ENCODE data around the gene TPO. TPM values are rescaled to one million over a fixed set of nuclear protein-coding genes. Genes with fewer than 3 reads are reported as not detected.

The TPO gene
- total RNA-seq, 1 experiment from 2014 or later: not detected

DNA sequence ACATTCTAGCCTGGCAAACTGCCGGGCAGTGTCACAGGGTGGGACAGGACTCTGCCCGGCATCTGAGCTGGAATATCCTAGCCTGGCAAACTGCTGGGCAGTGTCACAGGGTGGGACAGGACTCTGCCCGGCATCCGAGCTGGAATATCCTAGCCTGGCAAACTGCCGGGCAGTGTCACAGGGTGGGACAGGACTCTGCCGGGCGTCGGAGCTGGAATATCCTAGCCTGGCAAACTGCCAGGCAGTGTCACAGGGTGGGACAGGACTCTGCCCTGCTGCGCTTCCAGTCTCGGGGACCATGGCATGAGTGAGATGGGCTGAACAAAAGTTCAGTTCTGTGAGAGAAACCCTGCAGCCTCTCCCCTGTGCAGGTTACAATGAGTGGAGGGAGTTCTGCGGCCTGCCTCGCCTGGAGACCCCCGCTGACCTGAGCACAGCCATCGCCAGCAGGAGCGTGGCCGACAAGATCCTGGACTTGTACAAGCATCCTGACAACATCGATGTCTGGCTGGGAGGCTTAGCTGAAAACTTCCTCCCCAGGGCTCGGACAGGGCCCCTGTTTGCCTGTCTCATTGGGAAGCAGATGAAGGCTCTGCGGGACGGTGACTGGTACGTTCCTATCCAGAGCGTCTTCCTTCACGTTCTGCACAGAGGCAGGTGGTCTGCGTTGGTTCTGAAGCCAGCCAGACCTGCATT is 80.3 kb downstream of the TPO start:
- H3K4me2 ChIP-seq (ENCODE audit: insufficient read depth, insufficient read length, low read length): no peak overlapping the region
- no peak overlapping the region for H3K27ac ChIP-seq (ENCODE audit: insufficient read length, low read depth, low read length)
- no peak overlapping the region for H3T11ph ChIP-seq (ENCODE audit: low read length)
- no peaks in the 10 kb centered on the region for H3K79me1 ChIP-seq (ENCODE audit: insufficient read depth, low read depth, low read length, poor library complexity, severe bottlenecking)
- no peak overlapping the region for H3K56ac ChIP-seq (ENCODE audit: insufficient read length, low read depth, low read length)
- H3K27me3 Mint-ChIP-seq (ENCODE audit: low read depth): no peaks in the 10 kb centered on the region
- no peak overlapping the region for H4K91ac ChIP-seq (ENCODE audit: insufficient read length, low read depth, low read length)
- no peak overlapping the region for H3K18ac ChIP-seq (ENCODE audit: insufficient read length, low read depth, low read length)
- H3K4me1 ChIP-seq (ENCODE audit: insufficient read depth, low read length): no peaks in the 10 kb centered on the region
- H3K9me3 Mint-ChIP-seq: no peaks in the 10 kb centered on the region; a peak in 2 of 5 replicates
- H4K8ac ChIP-seq (replicated peaks; ENCODE audit: insufficient read length, low read depth, low read length): no peak overlapping the region
- no peak overlapping the region for H2BK5ac ChIP-seq (ENCODE audit: insufficient read length, low read length)
- H2AK5ac ChIP-seq (ENCODE audit: insufficient read length, low read length): no peak overlapping the region
- H3K4ac ChIP-seq (ENCODE audit: low read depth, low read length): no peak overlapping the region
- H4K5ac ChIP-seq (ENCODE audit: insufficient read length, low read depth, low read length): no peak overlapping the region
- H3K79me2 ChIP-seq (ENCODE audit: insufficient read depth, low read length): no peaks in the 10 kb centered on the region
- H2BK20ac ChIP-seq (ENCODE audit: low read depth, low read length, poor library complexity, severe bottlenecking): no peak overlapping the region
- H2AFZ ChIP-seq (ENCODE audit: low read length): no peak overlapping the region
- no peaks in the 10 kb centered on the region for H3K9me3 ChIP-seq (ENCODE audit: control insufficient read depth, low read depth, low read length)
- H3K9ac ChIP-seq (ENCODE audit: extremely low read depth, insufficient read length, low read length): no peak overlapping the region
- no peak for DNase-seq
- no peak overlapping the region for H2BK120ac ChIP-seq (ENCODE audit: low read depth, low read length, poor library complexity, severe bottlenecking)
- H3K14ac ChIP-seq (ENCODE audit: insufficient read depth, low read length): no peak overlapping the region; the same call in 1 of the 2 replicates
- H3K4me1 Mint-ChIP-seq: no peaks in the 10 kb centered on the region
- no peaks in the 10 kb centered on the region for H4K20me1 ChIP-seq (ENCODE audit: control insufficient read depth, insufficient read depth, insufficient read length)
- H3K36me3 Mint-ChIP-seq (ENCODE audit: insufficient read depth in 1 of 3, low read depth in 3 of 3): no peaks in the 10 kb centered on the region; a peak in 1 of 7 replicates
- no peak overlapping the region for H3K4me3 Mint-ChIP-seq
- no CpG with 5 or more reads among the region's 24 CpGs for WGBS (ENCODE audit: extremely low coverage, insufficient read length, low lambda C conversion rate)
- H3K23ac ChIP-seq (ENCODE audit: insufficient read length, low read depth, low read length): no peak overlapping the region
- H2BK12ac ChIP-seq (ENCODE audit: insufficient read length, low read depth, low read length): no peak overlapping the region
- H3K23me2 ChIP-seq (ENCODE audit: insufficient read length, low read depth, low read length, poor library complexity, severe bottlenecking): no peaks in the 10 kb centered on the region
- H2BK15ac ChIP-seq (ENCODE audit: low read depth, low read length): no peak overlapping the region
- no peak overlapping the region for H3K27ac Mint-ChIP-seq
- H3K27me3 ChIP-seq (ENCODE audit: insufficient read depth, low read length): no peaks in the 10 kb centered on the region
- TF ChIP-seq CTCF (conservative IDR thresholded peaks at IDR 0.05): no peak

Measured in H9 (cell line).